Liver (tissue), 9 donors: ENCODE measurements around the gene MND1. TPM values are rescaled to one million over a fixed set of nuclear protein-coding genes. Genes with fewer than 3 reads are reported as not detected.

Experiments
- DNase-seq: peaks from one replicate; pipeline ENCODE4 v3.0.0-alpha.2; 2017; ENCODE audit warnings: low spot score
- H3K27ac ChIP-seq, 2 donors: one replicate each; pipeline ENCODE4 v1.7.0; 2013; ENCODE audit warnings: inconsistent platforms in 2 of 2, low read length in 2 of 2, control low read depth in 1 of 2, low read depth in 1 of 2, mild to moderate bottlenecking in 1 of 2
- H3K27me3 ChIP-seq, 4 donors: one replicate each; pipeline versions ENCODE4 v1.6.1 to v1.7.0; 2013; ENCODE audit warnings: low read length in 3 of 4, inconsistent platforms in 1 of 4, mild to moderate bottlenecking in 1 of 4, moderate library complexity in 1 of 4; ENCODE audit not compliant: control insufficient read depth in 4 of 4, insufficient read depth in 4 of 4
- H3K36me3 ChIP-seq, 4 donors: one replicate each; pipeline versions ENCODE4 v1.6.1 to v1.7.0; 2013; ENCODE audit warnings: low read length in 3 of 4, mild to moderate bottlenecking in 3 of 4, low read depth in 1 of 4, moderate library complexity in 1 of 4; ENCODE audit not compliant: control insufficient read depth in 4 of 4, insufficient read depth in 3 of 4
- H3K4me1 ChIP-seq, 4 donors: one replicate each; pipeline versions ENCODE4 v1.6.1 to v1.7.0; 2013; ENCODE audit warnings: low read length in 3 of 4, mild to moderate bottlenecking in 3 of 4, moderate library complexity in 1 of 4; ENCODE audit not compliant: control insufficient read depth in 4 of 4, insufficient read depth in 4 of 4
- H3K4me3 ChIP-seq, 3 donors: one replicate each; pipeline versions ENCODE4 v1.6.1 to v1.7.0; 2013; ENCODE audit warnings: low read length in 3 of 3, control low read depth in 1 of 3, low read depth in 1 of 3, mild to moderate bottlenecking in 1 of 3
- H3K9ac ChIP-seq, 2 donors: one replicate each; pipeline ENCODE4 v1.7.0; 2013; ENCODE audit warnings: low read length in 2 of 2, mild to moderate bottlenecking in 2 of 2, moderate library complexity in 2 of 2, control low read depth in 1 of 2, low read depth in 1 of 2
- H3K9me3 ChIP-seq, 4 donors: one replicate each; pipeline versions ENCODE4 v1.6.1 to v1.7.0; 2013; ENCODE audit warnings: low read length in 3 of 4; ENCODE audit not compliant: control insufficient read depth in 4 of 4
- ATF3 ChIP-seq: IDR thresholded peaks from 2 replicates; pipeline ENCODE4 v1.6.1; 2016; ENCODE audit warnings: antibody characterized with exemption
- CTCF ChIP-seq: fragments of 150-350 bp; IDR thresholded peaks from 2 replicates; pipeline ENCODE4 v1.5.1; 2017; ENCODE audit warnings: improper control_type of control experiment, low read depth, low read length; ENCODE audit not compliant: missing input control
- EGR1 ChIP-seq, 2 donors: IDR thresholded peaks; 2 replicates each; pipeline ENCODE4 v1.6.1; 2016 to 2018; ENCODE audit warnings: antibody characterized with exemption in 2 of 2, low read depth in 2 of 2
- FOXA1 ChIP-seq: IDR thresholded peaks from 2 replicates; pipeline ENCODE4 v1.6.1; 2016; ENCODE audit warnings: antibody characterized with exemption
- GABPA ChIP-seq, 2 donors: IDR thresholded peaks in 1 of 2; conservative IDR thresholded peaks in 1 of 2; 2 replicates each; pipeline ENCODE4 v1.6.1; 2016; ENCODE audit warnings: antibody characterized with exemption in 2 of 2, mild to moderate bottlenecking in 1 of 2, moderate library complexity in 1 of 2
- HNF4A ChIP-seq, 2 donors: conservative IDR thresholded peaks; 2 replicates each; pipeline ENCODE4 v1.6.1; 2016; ENCODE audit warnings: antibody characterized with exemption in 2 of 2, mild to moderate bottlenecking in 2 of 2
- HNF4G ChIP-seq: IDR thresholded peaks from 2 replicates; pipeline ENCODE4 v1.6.1; 2016; ENCODE audit warnings: antibody characterized with exemption
- JUND ChIP-seq, 2 donors: IDR thresholded peaks; 2 replicates each; pipeline ENCODE4 v1.6.1; 2016; ENCODE audit warnings: antibody characterized with exemption in 2 of 2
- MAX ChIP-seq: IDR thresholded peaks from 2 replicates; pipeline ENCODE4 v1.6.1; 2016; ENCODE audit warnings: antibody characterized with exemption
- NR2F2 ChIP-seq: IDR thresholded peaks from 2 replicates; pipeline ENCODE4 v1.6.1; 2016; ENCODE audit warnings: antibody characterized with exemption
- REST ChIP-seq: IDR thresholded peaks from 2 replicates; pipeline ENCODE4 v1.6.1; 2016; ENCODE audit warnings: antibody characterized with exemption, mild to moderate bottlenecking
- RXRA ChIP-seq, 2 donors: IDR thresholded peaks; 2 replicates each; pipeline ENCODE4 v1.6.1; 2017 to 2018; ENCODE audit warnings: antibody characterized with exemption in 2 of 2, mild to moderate bottlenecking in 1 of 2
- SP1 ChIP-seq: IDR thresholded peaks from 2 replicates; pipeline ENCODE4 v1.6.1; 2018; ENCODE audit warnings: antibody characterized with exemption, mild to moderate bottlenecking
- TAF1 ChIP-seq: conservative IDR thresholded peaks from 2 replicates; pipeline ENCODE4 v1.6.1; 2016; ENCODE audit warnings: antibody characterized with exemption, mild to moderate bottlenecking
- ZBTB33 ChIP-seq: IDR thresholded peaks from 2 replicates; pipeline ENCODE4 v1.6.1; 2016; ENCODE audit warnings: antibody characterized with exemption
- WGBS: extraction: QIAGEN DNeasy Blood & Tissue Kit; methylation state at CpG from one replicate; pipeline ENCODE4 v1.1.7; 2013; 5-methylcytosine and 5-hydroxymethylcytosine counted together
- polyA plus RNA-seq, 2 donors: library from polyadenylated mRNA; stranded (reverse) in 1 of 2; unstranded in 1 of 2; fragments of 200-250 nt in 1 of 2; fragments of >200 nt in 1 of 2; fragmentation: Nextera tagmentation in 1 of 2; extraction: Ambion mirVana in 1 of 2; gene quantifications; one replicate each; pipeline versions ENCODE4 v1.2.1 to v1.2.3, GENCODE V29; 2013 to 2015
- total RNA-seq, 2 donors: library from RNA; depleted of rRNA; stranded (reverse); fragments of >200 nt; gene quantifications; one replicate each; pipeline ENCODE4 v1.2.3, GENCODE V29; 2014
- donor health status: healthy.
- donor health status: healthy.
- donor health status: healthy.
- donor health status: healthy.
- donor health status: healthy.

MND1 gene
- total and polyA plus RNA-seq, 4 donors = 0.17 to 2.5 (median 0.42) TPM

GRCh38 chr4:153409412-153409811, 64.9 kb downstream of the MND1 start:
- H3K9me3 ChIP-seq = no peaks in the 10 kb centered on the region
- no peak for DNase-seq
- no peak overlapping the region for H3K9ac ChIP-seq
- H3K4me3 ChIP-seq = no peak overlapping the region
- H3K27ac ChIP-seq = no peak overlapping the region
- H3K27me3 ChIP-seq = no peaks in the 10 kb centered on the region
- H3K4me1 ChIP-seq = no peaks in the 10 kb centered on the region
- TF ChIP-seq SP1 = no peak
- no peak for TF ChIP-seq RXRA (IDR thresholded peaks at IDR 0.05)
- H3K36me3 ChIP-seq = no peaks in the 10 kb centered on the region
- 89% methylated on average over 2 of the region's 2 CpGs for WGBS

- Histone ChIP-seq H3K27ac (no peak overlapping the region), H3K4me3 (no peak overlapping the region), H3K9ac (no peak overlapping the region), H3K4me1 (no peaks in the 10 kb centered on the region), H3K9me3 (no peaks in the 10 kb centered on the region), H3K27me3 (no peaks in the 10 kb centered on the region), H3K36me3 (no peaks in the 10 kb centered on the region)
- 91% methylated on average over 4 of the region's 4 CpGs for WGBS
- DNase-seq = no peak
- TF ChIP-seq ATF3 (no peak), SP1 (no peak), MAX (no peak), ZBTB33 (no peak), CTCF (no peak), RXRA (IDR thresholded peaks at IDR 0.05) (no peak), GABPA (IDR thresholded peaks at IDR 0.05 in 1 of 2, conservative IDR thresholded peaks at IDR 0.05 in 1 of 2) (no peak), HNF4G (no peak)
These were observed 65.5 kb downstream of the MND1 start for GRCh38 chr4:153409924-153410501.

- H3K27ac ChIP-seq = no peak overlapping the region
- no peaks in the 10 kb centered on the region for H3K27me3 ChIP-seq
- H3K4me1 ChIP-seq = no peaks in the 10 kb centered on the region
- no peak overlapping the region for H3K9ac ChIP-seq
- no peak for DNase-seq
- H3K9me3 ChIP-seq = no peaks in the 10 kb centered on the region
- no peaks in the 10 kb centered on the region for H3K36me3 ChIP-seq
- no peak overlapping the region for H3K4me3 ChIP-seq
- TF ChIP-seq JUND (IDR thresholded peaks at IDR 0.05) (no peak), FOXA1 (no peak), SP1 (no peak), ATF3 (no peak), CTCF (no peak), GABPA (IDR thresholded peaks at IDR 0.05 in 1 of 2, conservative IDR thresholded peaks at IDR 0.05 in 1 of 2) (no peak), RXRA (IDR thresholded peaks at IDR 0.05) (no peak), NR2F2 (no peak), TAF1 (no peak), HNF4G (no peak), HNF4A (conservative IDR thresholded peaks at IDR 0.05) (no peak), EGR1 (IDR thresholded peaks at IDR 0.05; ENCODE audit: low read depth in 2 of 2) (no peak), REST (no peak), MAX (no peak)
These were observed 69.4 kb downstream of the MND1 start for GRCh38 chr4:153413842-153414241.
